Measurements from ENCODE around the gene OSBPL1A.

Gene OSBPL1A

DNA sequence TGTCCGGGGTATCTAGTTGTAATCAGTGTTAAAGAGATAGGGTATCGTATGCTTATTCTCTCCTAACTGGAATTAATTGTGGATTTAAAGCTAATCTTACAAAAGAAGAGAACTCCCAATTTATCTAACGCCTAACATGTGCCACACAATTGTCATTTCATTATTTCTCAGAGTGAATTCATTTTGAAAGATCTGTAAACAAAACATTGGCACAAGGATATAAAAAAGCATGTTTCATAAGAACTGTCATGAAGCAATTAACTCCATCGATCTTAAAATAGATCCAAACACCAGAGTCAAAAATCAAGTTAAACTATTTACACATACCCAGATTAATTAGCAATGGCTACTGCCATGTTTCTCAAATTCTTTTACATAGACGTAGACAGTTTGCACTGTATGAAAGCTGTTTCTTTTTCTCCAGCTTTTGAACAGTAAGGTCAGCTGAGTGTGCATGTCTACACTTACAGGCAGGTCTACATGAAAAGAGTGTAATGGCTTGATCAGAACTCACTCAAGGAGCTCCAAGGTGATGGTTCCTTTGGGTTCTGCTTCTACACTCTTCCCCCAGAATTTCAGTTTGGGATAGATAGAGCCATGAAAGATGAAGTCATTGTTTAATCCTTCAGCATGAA is 220.0 kb downstream of the OSBPL1A start:
- TF ChIP-seq SIN3A (IDR thresholded peaks at IDR 0.05; ENCODE audit: borderline replicate concordance, insufficient read depth, low read length) (no peak), POLR2AphosphoS5 (IDR thresholded peaks at IDR 0.05; ENCODE audit: low read depth, low read length) (no peak), TAF1 (IDR thresholded peaks at IDR 0.05; ENCODE audit: borderline replicate concordance, insufficient read depth, low read length) (no peak)
- TF ChIP-seq, protein P1, sequence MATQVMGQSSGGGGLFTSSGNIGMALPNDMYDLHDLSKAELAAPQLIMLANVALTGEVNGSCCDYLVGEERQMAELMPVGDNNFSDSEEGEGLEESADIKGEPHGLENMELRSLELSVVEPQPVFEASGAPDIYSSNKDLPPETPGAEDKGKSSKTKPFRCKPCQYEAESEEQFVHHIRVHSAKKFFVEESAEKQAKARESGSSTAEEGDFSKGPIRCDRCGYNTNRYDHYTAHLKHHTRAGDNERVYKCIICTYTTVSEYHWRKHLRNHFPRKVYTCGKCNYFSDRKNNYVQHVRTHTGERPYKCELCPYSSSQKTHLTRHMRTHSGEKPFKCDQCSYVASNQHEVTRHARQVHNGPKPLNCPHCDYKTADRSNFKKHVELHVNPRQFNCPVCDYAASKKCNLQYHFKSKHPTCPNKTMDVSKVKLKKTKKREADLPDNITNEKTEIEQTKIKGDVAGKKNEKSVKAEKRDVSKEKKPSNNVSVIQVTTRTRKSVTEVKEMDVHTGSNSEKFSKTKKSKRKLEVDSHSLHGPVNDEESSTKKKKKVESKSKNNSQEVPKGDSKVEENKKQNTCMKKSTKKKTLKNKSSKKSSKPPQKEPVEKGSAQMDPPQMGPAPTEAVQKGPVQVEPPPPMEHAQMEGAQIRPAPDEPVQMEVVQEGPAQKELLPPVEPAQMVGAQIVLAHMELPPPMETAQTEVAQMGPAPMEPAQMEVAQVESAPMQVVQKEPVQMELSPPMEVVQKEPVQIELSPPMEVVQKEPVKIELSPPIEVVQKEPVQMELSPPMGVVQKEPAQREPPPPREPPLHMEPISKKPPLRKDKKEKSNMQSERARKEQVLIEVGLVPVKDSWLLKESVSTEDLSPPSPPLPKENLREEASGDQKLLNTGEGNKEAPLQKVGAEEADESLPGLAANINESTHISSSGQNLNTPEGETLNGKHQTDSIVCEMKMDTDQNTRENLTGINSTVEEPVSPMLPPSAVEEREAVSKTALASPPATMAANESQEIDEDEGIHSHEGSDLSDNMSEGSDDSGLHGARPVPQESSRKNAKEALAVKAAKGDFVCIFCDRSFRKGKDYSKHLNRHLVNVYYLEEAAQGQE (IDR thresholded peaks at IDR 0.05; ENCODE audit: insufficient read depth in 1 of 2, low read depth in 2 of 2, low read length in 2 of 2), result no peak

DNA sequence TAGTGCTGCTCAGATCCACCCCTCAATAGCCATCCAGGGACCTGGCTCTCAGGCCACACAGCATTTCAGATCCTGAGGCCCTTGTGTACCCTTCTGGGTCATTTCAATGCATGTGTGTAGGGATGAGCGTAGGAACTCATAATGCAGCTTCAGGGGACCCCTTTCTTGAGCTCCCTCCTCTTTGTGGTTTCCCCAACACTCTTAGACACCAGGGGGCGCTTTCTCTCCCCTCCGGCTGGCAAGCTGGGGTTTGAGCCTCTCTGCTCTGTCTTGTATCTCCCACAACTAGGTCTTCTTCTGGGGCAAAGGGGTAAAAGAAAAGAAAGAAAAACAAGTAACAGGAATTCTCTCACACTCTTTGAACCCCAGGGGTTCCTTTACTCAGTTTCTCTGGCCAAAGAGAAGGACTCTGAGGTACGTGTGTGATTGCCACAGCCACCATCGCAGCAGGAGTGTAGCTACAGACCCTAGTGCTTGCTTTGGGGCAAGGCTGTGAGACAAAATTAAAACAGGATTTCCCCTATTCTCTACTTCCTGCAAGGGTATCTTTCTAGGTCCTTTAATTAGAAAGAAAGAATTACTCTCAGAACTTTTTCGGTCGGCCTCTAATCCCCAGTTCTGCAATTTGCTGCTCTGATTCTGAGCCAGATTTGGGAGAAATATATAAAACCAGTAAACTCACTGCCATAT is 220.8 kb downstream of the OSBPL1A start:
- TF ChIP-seq FOXP2 (optimal IDR thresholded peaks at IDR 0.05; ENCODE audit: borderline replicate concordance, extremely low read depth, extremely low read length, insufficient read depth) (no peak), SIN3A (IDR thresholded peaks at IDR 0.05; ENCODE audit: borderline replicate concordance, insufficient read depth, low read length) (no peak), POLR2AphosphoS5 (IDR thresholded peaks at IDR 0.05; ENCODE audit: low read depth, low read length) (no peak), TAF1 (IDR thresholded peaks at IDR 0.05; ENCODE audit: borderline replicate concordance, insufficient read depth, low read length) (no peak)
- TF ChIP-seq, protein P1 (IDR thresholded peaks at IDR 0.05; ENCODE audit: insufficient read depth in 1 of 2, low read depth in 2 of 2, low read length in 2 of 2), result no peak

DNA sequence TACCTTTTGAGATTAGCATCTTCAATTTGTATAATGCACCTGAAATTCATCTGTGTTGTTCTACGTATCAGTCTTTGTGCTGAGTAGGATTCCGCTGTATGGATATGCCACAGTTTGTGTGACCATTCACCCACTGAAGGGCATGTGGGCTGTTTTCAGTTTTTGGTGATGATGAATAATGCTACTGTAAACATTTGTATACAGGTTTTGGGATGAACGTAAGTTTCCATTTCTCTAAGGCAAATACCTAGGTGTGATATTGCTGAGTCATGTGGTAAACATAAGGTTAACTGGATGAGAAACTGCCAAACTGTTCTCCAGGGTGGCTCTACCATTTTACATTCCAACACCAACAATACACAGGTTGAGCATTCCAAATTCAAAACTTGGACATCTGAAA is 223.6 kb downstream of the OSBPL1A start:
- no peak for TF ChIP-seq SIN3A (IDR thresholded peaks at IDR 0.05; ENCODE audit: borderline replicate concordance, insufficient read depth, low read length)

DNA sequence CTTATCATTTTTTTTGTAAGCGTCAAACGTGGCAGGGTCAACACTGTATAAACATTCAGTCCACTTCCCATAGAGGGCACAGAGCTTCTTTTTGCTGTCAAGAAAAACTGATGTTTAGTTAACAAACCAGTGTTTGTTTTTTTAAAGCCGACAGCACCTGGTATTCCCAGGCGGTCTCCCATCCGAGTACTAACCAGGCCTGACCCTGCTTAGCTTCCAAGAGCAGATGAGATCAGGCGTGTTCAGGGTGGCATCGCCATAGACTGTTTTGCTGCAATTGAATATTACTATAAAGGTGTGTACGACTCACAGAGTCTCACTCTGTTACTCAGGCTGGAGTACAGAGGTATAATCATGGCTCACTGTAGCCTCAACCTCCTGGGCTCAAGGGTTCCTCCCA is 227.3 kb downstream of the OSBPL1A start:
- TF ChIP-seq TAF1 (IDR thresholded peaks at IDR 0.05; ENCODE audit: borderline replicate concordance, insufficient read depth, low read length) (no peak), FOXP2 (optimal IDR thresholded peaks at IDR 0.05; ENCODE audit: borderline replicate concordance, extremely low read depth, extremely low read length, insufficient read depth) (no peak), POLR2AphosphoS5 (IDR thresholded peaks at IDR 0.05; ENCODE audit: low read depth, low read length) (no peak), SIN3A (IDR thresholded peaks at IDR 0.05; ENCODE audit: borderline replicate concordance, insufficient read depth, low read length) (no peak)
- TF ChIP-seq, protein P1 (IDR thresholded peaks at IDR 0.05; ENCODE audit: insufficient read depth in 1 of 2, low read depth in 2 of 2, low read length in 2 of 2), result no peak

DNA sequence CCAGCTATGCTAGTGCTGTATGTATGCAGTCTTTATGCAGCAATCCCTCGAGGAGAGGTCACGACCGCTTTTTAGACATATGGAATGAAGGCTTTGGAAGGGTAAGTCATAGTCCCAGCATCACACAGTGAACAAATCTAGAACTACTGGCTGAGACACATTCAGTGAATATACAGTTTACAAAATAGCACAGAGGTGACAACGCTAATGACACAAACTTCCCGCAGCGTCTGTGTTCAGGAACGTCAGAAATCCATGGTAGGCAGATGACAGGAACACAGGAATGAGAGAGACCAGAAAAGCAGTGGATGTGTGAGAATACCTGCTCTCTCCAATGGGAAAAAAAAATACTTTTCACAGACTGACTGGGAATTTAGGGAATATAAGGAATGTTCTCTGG is 229.1 kb downstream of the OSBPL1A start:
- TF ChIP-seq FOXP2 (optimal IDR thresholded peaks at IDR 0.05; ENCODE audit: borderline replicate concordance, extremely low read depth, extremely low read length, insufficient read depth) (no peak), SIN3A (IDR thresholded peaks at IDR 0.05; ENCODE audit: borderline replicate concordance, insufficient read depth, low read length) (no peak), POLR2AphosphoS5 (IDR thresholded peaks at IDR 0.05; ENCODE audit: low read depth, low read length) (no peak), TAF1 (IDR thresholded peaks at IDR 0.05; ENCODE audit: borderline replicate concordance, insufficient read depth, low read length) (no peak)
- TF ChIP-seq, protein P1 (IDR thresholded peaks at IDR 0.05; ENCODE audit: insufficient read depth in 1 of 2, low read depth in 2 of 2, low read length in 2 of 2), result no peak

All from PFSK-1 (cell line).